Left lung (tissue), 10 donors: ENCODE measurements around the gene PRKCA. TPM values are rescaled to one million over a fixed set of nuclear protein-coding genes. Genes with fewer than 3 reads are reported as not detected.

ENCODE experiments used
- ATAC-seq: fragments of 200-7000 bp; cut with Tn5 transposase; one replicate; pipeline ENCODE4 v1.9.1; 2020; ENCODE audit warnings: moderate library complexity
- DNase-seq, 4 donors: peaks; one replicate each; pipeline ENCODE4 v3.0.0-alpha.2; 2013 to 2020
- H3K27ac ChIP-seq, 2 donors: fragments of 200-600 bp; sonication (generic) in 1 of 2; one replicate each; pipeline versions ENCODE4 v1.5.0 to v1.8.0; 2020 to 2021
- H3K27me3 ChIP-seq, 2 donors: fragments of 200-600 bp; sonication (generic) in 1 of 2; one replicate each; pipeline versions ENCODE4 v1.5.0 to v1.8.0; 2020 to 2021
- H3K36me3 ChIP-seq, 2 donors: fragments of 200-600 bp; sonication (generic) in 1 of 2; one replicate each; pipeline versions ENCODE4 v1.5.0 to v1.8.0; 2020 to 2021
- H3K4me1 ChIP-seq, 2 donors: fragments of 200-600 bp; one replicate each; pipeline ENCODE4 v1.8.0; 2021
- H3K4me3 ChIP-seq, 2 donors: fragments of 200-600 bp; sonication (generic) in 1 of 2; one replicate each; pipeline versions ENCODE4 v1.5.0 to v1.8.0; 2020 to 2021; ENCODE audit warnings: mild to moderate bottlenecking in 1 of 2
- H3K9me3 ChIP-seq, 2 donors: fragments of 200-600 bp; sonication (generic) in 1 of 2; one replicate each; pipeline versions ENCODE4 v1.5.0 to v1.8.0; 2020 to 2021
- CTCF ChIP-seq, 2 donors: fragments of 200-600 bp; sonication (generic) in 1 of 2; IDR thresholded peaks; one replicate each; pipeline versions ENCODE4 v1.5.0 to v1.8.0; 2021; ENCODE audit warnings: antibody characterized with exemption in 2 of 2
- intact Hi-C, 2 donors: fragments of 100-400 bp; cut with DNase I; formaldehyde crosslinking; loops; one replicate each; pipeline versions ENCODE4 v1.11.2 to v1.14.2; 2022
- polyA plus RNA-seq, 6 donors: library from polyadenylated mRNA; unstranded; fragments of 120-200 nt; gene quantifications; one replicate each; pipeline ENCODE4 v1.2.1, GENCODE V29; 2013; ENCODE audit not compliant: insufficient read length in 6 of 6
- total RNA-seq, 2 donors: library from RNA; stranded (reverse); fragmentation: NEBNext Ultra II Directional; extraction: Animal tissue kit (Norgen Biotek cat#: 25700); gene quantifications; one replicate each; pipeline ENCODE4 v1.2.1, GENCODE V29; 2021
- donor health status: DM: no; HTN: yes; CAD: no.
- donor health status: DM: no; HTN: no; CAD: no.

PRKCA gene
- total and polyA plus RNA-seq, 8 donors, result 16.4 to 30.4 (median 17.5) TPM

GRCh38 chr17:66481271-66481670 is 178.9 kb downstream of the PRKCA start:
- H3K36me3 ChIP-seq, result no peaks in the 10 kb centered on the region
- no peaks in the 10 kb centered on the region for H3K27me3 ChIP-seq
- intact Hi-C loops, result no loop called here
- H3K4me3 ChIP-seq, result no peak overlapping the region
- H3K4me1 ChIP-seq, result peaks cover 0 to 9% of the 10 kb centered on the region in 2 donors
- no peak overlapping the region for H3K27ac ChIP-seq
- no peaks in the 10 kb centered on the region for H3K9me3 ChIP-seq
- DNase-seq (no peak), ATAC-seq (no peak)
- no peak for TF ChIP-seq CTCF (IDR thresholded peaks at IDR 0.05)

DNA sequence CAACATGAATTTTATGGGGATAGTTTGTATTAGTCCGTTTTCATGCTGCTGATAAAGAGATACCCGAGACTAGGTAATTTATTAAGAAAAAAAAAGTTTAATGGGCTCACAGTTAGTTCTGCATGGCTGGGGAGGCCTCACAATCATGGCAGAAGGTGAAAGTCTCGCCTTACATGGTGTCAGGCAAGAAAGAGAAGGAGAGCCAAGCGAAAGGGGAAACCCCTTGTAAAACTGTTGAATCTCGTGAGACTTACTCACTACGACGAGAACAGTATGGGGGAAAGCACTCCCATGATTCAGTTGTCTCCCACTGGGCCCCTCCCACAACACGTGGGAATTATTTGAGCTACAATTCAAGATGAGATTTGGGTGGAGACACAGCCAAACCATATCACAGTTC is 181.5 kb downstream of the PRKCA start:
- no peak for DNase-seq
- no peak for ATAC-seq
- Histone ChIP-seq H3K4me1 (peaks cover 0 to 9% of the 10 kb centered on the region in 2 donors), H3K36me3 (no peaks in the 10 kb centered on the region), H3K27ac (no peak overlapping the region), H3K27me3 (no peaks in the 10 kb centered on the region), H3K9me3 (no peaks in the 10 kb centered on the region), H3K4me3 (no peak overlapping the region)
- intact Hi-C loops, result no loop called here
- TF ChIP-seq CTCF (IDR thresholded peaks at IDR 0.05), result no peak

- Histone ChIP-seq H3K4me3 (no peak overlapping the region), H3K36me3 (no peaks in the 10 kb centered on the region), H3K9me3 (no peaks in the 10 kb centered on the region), H3K4me1 (peaks cover 0 to 9% of the 10 kb centered on the region in 2 donors), H3K27me3 (no peaks in the 10 kb centered on the region), H3K27ac (no peak overlapping the region)
- DNase-seq, result no peak
- ATAC-seq, result no peak
- intact Hi-C loops, result no loop called here
- TF ChIP-seq CTCF (IDR thresholded peaks at IDR 0.05), result no peak
Measured at GRCh38 chr17:66485309-66485947, 183.0 kb downstream of the PRKCA start.

DNA sequence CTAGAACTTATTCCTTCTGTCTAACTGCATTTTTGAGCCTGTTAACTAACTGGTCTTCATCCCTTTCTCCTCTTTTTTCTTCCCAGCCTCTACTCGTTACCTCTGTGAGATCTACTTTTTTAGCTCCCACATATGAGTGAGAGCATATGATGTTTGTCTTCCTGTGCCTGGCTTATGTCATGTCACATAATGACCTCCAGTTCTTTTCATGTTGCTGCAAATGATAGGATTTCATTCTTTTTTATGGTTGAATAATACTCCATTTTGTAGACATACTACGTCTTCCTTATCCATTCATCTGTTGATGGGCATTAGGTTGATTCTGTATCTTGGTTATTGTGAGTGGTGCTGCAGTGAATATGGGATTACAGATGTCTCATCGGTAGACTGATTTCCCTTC is 184.7 kb downstream of the PRKCA start:
- TF ChIP-seq CTCF (IDR thresholded peaks at IDR 0.05), result no peak
- intact Hi-C loops, result no loop called here
- no peak overlapping the region for H3K27ac ChIP-seq
- no peaks in the 10 kb centered on the region for H3K27me3 ChIP-seq
- no peak for ATAC-seq
- peaks cover 0 to under 1% of the 10 kb centered on the region in 2 donors for H3K4me1 ChIP-seq
- H3K4me3 ChIP-seq, result no peak overlapping the region
- no peak for DNase-seq
- no peaks in the 10 kb centered on the region for H3K36me3 ChIP-seq
- no peaks in the 10 kb centered on the region for H3K9me3 ChIP-seq

- Histone ChIP-seq H3K4me3 (no peak overlapping the region), H3K4me1 (peaks cover 0 to 10% of the 10 kb centered on the region in 2 donors), H3K27me3 (no peaks in the 10 kb centered on the region), H3K9me3 (no peaks in the 10 kb centered on the region), H3K27ac (no peak overlapping the region), H3K36me3 (no peaks in the 10 kb centered on the region)
- ATAC-seq (no peak), DNase-seq (no peak)
- intact Hi-C loops, result no loop called here
- no peak for TF ChIP-seq CTCF (IDR thresholded peaks at IDR 0.05)
Measured at GRCh38 chr17:66487981-66488468, 185.6 kb downstream of the PRKCA start.
